Adrenal gland (tissue), 12 donors: ENCODE results near the gene CLK3. TPM values are rescaled to one million over a fixed set of nuclear protein-coding genes. Genes with fewer than 3 reads are reported as not detected.
A peak's percentile ranks its signal among the peaks of the same experiment; 100 is the strongest.

Source experiments
- DNase-seq, 7 donors: peaks; one replicate each; pipeline ENCODE4 v3.0.0-alpha.2; 2019 to 2020
- H3K27ac ChIP-seq, 5 donors: fragments of 200-600 bp; sonication (generic) in 4 of 5; 1 replicate in 3 of 5; 2 replicates in 2 of 5; pipeline versions ENCODE4 v1.5.1 to v1.8.0; 2016 to 2020; ENCODE audit warnings: mild to moderate bottlenecking in 1 of 5
- H3K27me3 ChIP-seq: fragments of 200-600 bp; 2 replicates; pipeline ENCODE4 v1.8.0; 2021
- H3K36me3 ChIP-seq, 2 donors: fragments of 200-600 bp; replicated peaks in 1 of 2; 1 replicate in 1 of 2; 2 replicates in 1 of 2; pipeline versions ENCODE4 v1.5.1 to v1.8.0; 2018 to 2022
- H3K4me1 ChIP-seq, 2 donors: fragments of 200-600 bp; replicated peaks in 1 of 2; 1 replicate in 1 of 2; 2 replicates in 1 of 2; pipeline versions ENCODE4 v1.5.1 to v1.8.0; 2018 to 2021
- H3K4me3 ChIP-seq, 4 donors: fragments of 200-600 bp; sonication (generic) in 3 of 4; one replicate each; pipeline ENCODE4 v1.5.1; 2016 to 2018
- H3K9me3 ChIP-seq, 3 donors: fragments of 200-600 bp; sonication (generic) in 1 of 3; replicated peaks in 1 of 3; 1 replicate in 2 of 3; 2 replicates in 1 of 3; pipeline versions ENCODE4 v1.5.1 to v1.8.0; 2016 to 2021
- POLR2A ChIP-seq, 2 donors: fragments of 450-650 bp; IDR thresholded peaks; one replicate each; pipeline ENCODE4 v1.6.1; 2017; ENCODE audit warnings: antibody characterized with exemption in 2 of 2, mild to moderate bottlenecking in 2 of 2, moderate library complexity in 1 of 2
- WGBS, 4 donors: extraction: QIAGEN DNeasy Blood & Tissue Kit in 2 of 4; methylation state at CpG; one replicate each; pipeline versions ENCODE4 v1.1.5 to v1.1.7; 2013 to 2017; 5-methylcytosine and 5-hydroxymethylcytosine counted together
- intact Hi-C, 2 donors: fragments of 100-400 bp; cut with DNase I; formaldehyde crosslinking; loops; one replicate each; pipeline versions ENCODE4 v1.14.1 to v1.15.0; 2022 to 2023
- polyA plus RNA-seq, 3 donors: library from polyadenylated mRNA; stranded (reverse); fragments of 200-250 nt in 2 of 3; fragments of 350-450 nt in 1 of 3; fragmentation: Illumina TruSeq in 1 of 3; extraction: RNeasy Lipid Tissue Mini Kit (QIAGEN cat#74804) in 1 of 3; gene quantifications; one replicate each; pipeline ENCODE4 v1.2.3, GENCODE V29; 2013 to 2014
- total RNA-seq, 9 donors: library from RNA; depleted of rRNA in 4 of 9; stranded (reverse); fragments of >200 nt in 4 of 9; fragments of 120-200 nt in 1 of 9; fragmentation: NEBNext Ultra II Directional in 1 of 9; extraction: Animal tissue kit (Norgen Biotek cat#: 25700) in 1 of 9; gene quantifications; one replicate each; pipeline versions ENCODE4 v1.1.0 to v1.2.4, GENCODE V29; 2013 to 2023
- TF ChIP-seq, protein P1 (sequence below), 6 experiments: fragments of 450-650 bp in 4 of 6; fragments of 200-600 bp in 2 of 6; sonication (generic) in 1 of 6; IDR thresholded peaks; 1 replicate in 5 of 6; 2 replicates in 1 of 6; pipeline versions ENCODE4 v1.5.1 to v1.8.0; 2016 to 2021; ENCODE audit warnings: antibody characterized with exemption in 6 of 6, mild to moderate bottlenecking in 2 of 6, moderate library complexity in 1 of 6
- donor health status: healthy with polysubstance abuse.
- donor health status: Bipolar disorder and iron deficiency.
- donor health status: DM: yes; HTN: yes; CAD: no.
- donor health status: DM: no; HTN: no; CAD: no.
- donor health status: DM: no; HTN: no; CAD: no.
- donor health status: DM: yes; HTN: yes; CAD: no.

CLK3 gene
- total and polyA plus RNA-seq, 12 donors = 26.2 to 160 (median 66.1) TPM

- Histone ChIP-seq H3K36me3 (peaks cover 0 to 36% of the 10 kb centered on the region in 2 donors), H3K27me3 (no peaks in the 10 kb centered on the region), H3K4me1 (peaks cover 0 to 12% of the 10 kb centered on the region in 2 donors), H3K27ac (no peak overlapping the region), H3K9me3 (no peaks in the 10 kb centered on the region), H3K4me3 (no peak overlapping the region)
- intact Hi-C loops = no loop called here
- TF ChIP-seq POLR2A (IDR thresholded peaks at IDR 0.05) = no peak
- TF ChIP-seq, protein P1, sequence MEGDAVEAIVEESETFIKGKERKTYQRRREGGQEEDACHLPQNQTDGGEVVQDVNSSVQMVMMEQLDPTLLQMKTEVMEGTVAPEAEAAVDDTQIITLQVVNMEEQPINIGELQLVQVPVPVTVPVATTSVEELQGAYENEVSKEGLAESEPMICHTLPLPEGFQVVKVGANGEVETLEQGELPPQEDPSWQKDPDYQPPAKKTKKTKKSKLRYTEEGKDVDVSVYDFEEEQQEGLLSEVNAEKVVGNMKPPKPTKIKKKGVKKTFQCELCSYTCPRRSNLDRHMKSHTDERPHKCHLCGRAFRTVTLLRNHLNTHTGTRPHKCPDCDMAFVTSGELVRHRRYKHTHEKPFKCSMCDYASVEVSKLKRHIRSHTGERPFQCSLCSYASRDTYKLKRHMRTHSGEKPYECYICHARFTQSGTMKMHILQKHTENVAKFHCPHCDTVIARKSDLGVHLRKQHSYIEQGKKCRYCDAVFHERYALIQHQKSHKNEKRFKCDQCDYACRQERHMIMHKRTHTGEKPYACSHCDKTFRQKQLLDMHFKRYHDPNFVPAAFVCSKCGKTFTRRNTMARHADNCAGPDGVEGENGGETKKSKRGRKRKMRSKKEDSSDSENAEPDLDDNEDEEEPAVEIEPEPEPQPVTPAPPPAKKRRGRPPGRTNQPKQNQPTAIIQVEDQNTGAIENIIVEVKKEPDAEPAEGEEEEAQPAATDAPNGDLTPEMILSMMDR (IDR thresholded peaks at IDR 0.05) = no peak
- WGBS, 4 donors = 82 to 95% (median 87%) methylated on average over 1 of the region's 1 CpG
- DNase-seq = no peak
Measured at GRCh38 chr15:74641151-74641550, 25.5 kb downstream of the CLK3 start.

DNA sequence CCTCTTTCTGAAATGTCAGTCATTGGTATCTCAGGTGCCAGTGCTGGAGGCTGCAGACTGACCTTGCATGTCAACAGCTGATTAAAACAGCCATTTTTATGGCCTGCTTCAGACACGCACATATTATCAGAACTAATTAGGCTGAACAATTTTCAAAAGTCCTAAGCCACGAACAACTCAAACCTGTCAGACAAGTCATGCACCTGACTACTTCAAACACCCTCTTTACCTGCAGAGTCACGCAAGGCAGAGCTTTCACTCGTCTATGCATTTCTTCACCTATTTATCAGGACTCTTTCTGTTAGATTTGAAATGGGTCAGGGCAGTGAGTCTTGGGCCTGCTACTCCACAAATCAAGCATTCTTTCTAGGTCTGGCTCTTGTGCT lies 26.7 kb downstream of the CLK3 start:
- Histone ChIP-seq H3K27me3 (no peaks in the 10 kb centered on the region), H3K4me3 (no peak overlapping the region), H3K36me3 (peaks cover 0 to 24% of the 10 kb centered on the region in 2 donors), H3K4me1 (peaks cover 0 to 15% of the 10 kb centered on the region in 2 donors), H3K27ac (peak overlapping the region in 1 of 5 donors; percentile 31), H3K9me3 (no peaks in the 10 kb centered on the region)
- no peak for DNase-seq
- WGBS, 4 donors = 63 to 76% (median 65%) methylated on average over 4 of the region's 4 CpGs
- TF ChIP-seq, protein P1 (IDR thresholded peaks at IDR 0.05) = no peak
- TF ChIP-seq POLR2A (IDR thresholded peaks at IDR 0.05) = no peak
- intact Hi-C loops = no loop called here

- Histone ChIP-seq H3K4me1 (peaks cover 0 to 15% of the 10 kb centered on the region in 2 donors), H3K9me3 (no peaks in the 10 kb centered on the region), H3K27ac (peak overlapping the region in 1 of 5 donors; percentile 31), H3K36me3 (peaks cover 0 to 18% of the 10 kb centered on the region in 2 donors), H3K4me3 (no peak overlapping the region), H3K27me3 (no peaks in the 10 kb centered on the region)
- intact Hi-C loops = no loop called here
- WGBS, 4 donors = 64 to 78% (median 76%) methylated on average over 11 of the region's 11 CpGs
- DNase-seq = no peak
- TF ChIP-seq, protein P1 (IDR thresholded peaks at IDR 0.05) = no peak
- TF ChIP-seq POLR2A (IDR thresholded peaks at IDR 0.05) = no peak
Measured at GRCh38 chr15:74642734-74643664, 27.4 kb downstream of the CLK3 start.

DNA sequence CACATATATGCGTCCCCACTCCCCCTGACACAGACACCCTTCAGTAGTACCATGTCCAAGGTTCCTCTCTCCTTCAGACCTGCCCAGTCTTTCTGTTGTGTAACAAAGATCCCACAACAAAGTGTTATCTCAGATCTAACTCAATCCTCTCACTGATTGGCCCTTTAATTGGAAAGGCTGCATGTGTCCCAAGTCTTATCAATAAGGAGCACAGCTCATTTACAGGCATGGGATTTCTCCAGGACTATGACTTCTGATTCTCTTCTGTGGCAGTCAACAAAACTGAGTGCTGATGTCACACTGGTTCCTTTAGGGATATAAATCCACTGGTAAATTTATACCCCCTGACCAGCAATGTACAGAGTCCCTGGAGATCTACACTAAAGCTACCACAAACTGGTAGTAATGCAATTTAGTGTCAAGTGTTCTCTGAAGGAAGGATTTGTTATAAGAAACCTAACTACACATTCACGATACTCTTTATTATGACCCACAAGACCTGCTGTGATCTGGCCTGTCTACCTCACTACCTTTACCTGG lies 28.1 kb downstream of the CLK3 start:
- Histone ChIP-seq H3K4me3 (no peak overlapping the region), H3K27me3 (no peaks in the 10 kb centered on the region), H3K27ac (no peak overlapping the region), H3K4me1 (peaks cover 0 to 15% of the 10 kb centered on the region in 2 donors), H3K9me3 (no peaks in the 10 kb centered on the region), H3K36me3 (peaks cover 0 to 18% of the 10 kb centered on the region in 2 donors)
- no peak for DNase-seq
- TF ChIP-seq POLR2A (IDR thresholded peaks at IDR 0.05) = no peak
- TF ChIP-seq, protein P1 (IDR thresholded peaks at IDR 0.05) = no peak
- intact Hi-C loops = no loop called here
- WGBS, 4 donors = 83 to 96% (median 92%) methylated on average over 2 of the region's 2 CpGs
